ENCODE results near the gene POLR1A.

- TF ChIP-seq CTCF (conservative IDR thresholded peaks at IDR 0.05) (no peak), EZH2 (IDR thresholded peaks at IDR 0.05; ENCODE audit: low read depth) (no peak)
Measured at GRCh38 chr2:86136141-86136540, 30.5 kb upstream of the POLR1A start.

Data from PC-9 (cell line).